SH-SY5Y (cell line): Measurements from ENCODE around the gene FSD1.

Source experiments
- GATA2 ChIP-seq: IDR thresholded peaks from 2 replicates; pipeline ENCODE4 v1.6.1; 2011; ENCODE audit warnings: mild to moderate bottlenecking, low read depth, low read length
- GATA3 ChIP-seq: IDR thresholded peaks from 2 replicates; pipeline ENCODE4 v1.6.1; 2011; ENCODE audit warnings: low read depth, mild to moderate bottlenecking, low read length, moderate library complexity

DNA sequence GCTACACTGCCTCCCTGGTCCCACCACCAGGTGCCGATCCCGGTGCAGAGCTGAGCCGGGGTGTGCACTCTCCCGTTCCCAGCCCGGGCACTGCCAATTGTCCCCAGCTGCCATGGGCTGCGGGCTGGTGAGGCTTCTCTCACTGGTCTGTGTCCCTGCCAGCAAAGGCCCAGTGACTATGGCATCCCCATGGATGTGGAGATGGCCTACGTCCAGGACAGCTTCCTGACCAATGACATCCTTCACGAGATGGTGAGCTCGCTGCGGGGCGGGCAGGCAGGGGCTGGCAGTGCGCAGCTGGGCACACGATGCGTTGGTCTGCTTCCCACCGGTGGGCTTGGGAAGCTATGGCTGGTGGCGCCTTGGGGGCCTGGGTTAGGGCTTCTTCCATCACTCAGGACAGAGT, 53.5 kb downstream of the FSD1 start:
- no peak for TF ChIP-seq GATA2
- no peak for TF ChIP-seq GATA3
